Activated naive CD8-positive, alpha-beta T cell treated with anti-CD3 and anti-CD28 coated beads, Interleukin-2, amount 50 U/mL, for 24 hours (primary cell): ENCODE results near the gene IPPK.

ENCODE experiments used
- ATAC-seq: fragments of 150-1000 bp; cut with Tn5 transposase; one replicate; pipeline ENCODE4 v1.10.0; 2021
- DNase-seq: peaks from one replicate; pipeline ENCODE4 v3.0.0; 2021
- H3K27ac Mint-ChIP-seq: one replicate; pipeline ENCODE4 v1.8.0; 2021; ENCODE audit warnings: mild to moderate bottlenecking, mixed read lengths
- H3K27me3 Mint-ChIP-seq: one replicate; pipeline ENCODE4 v1.8.0; 2021; ENCODE audit warnings: mixed read lengths
- H3K36me3 Mint-ChIP-seq: one replicate; pipeline ENCODE4 v1.8.0; 2021; ENCODE audit warnings: low read depth, mixed read lengths
- H3K4me1 Mint-ChIP-seq: one replicate; pipeline ENCODE4 v1.8.0; 2021; ENCODE audit warnings: mixed read lengths
- H3K4me3 Mint-ChIP-seq: one replicate; pipeline ENCODE4 v1.8.0; 2021; ENCODE audit warnings: mild to moderate bottlenecking, moderate library complexity, mixed read lengths
- H3K9me3 Mint-ChIP-seq: one replicate; pipeline ENCODE4 v1.8.0; 2021; ENCODE audit warnings: mixed read lengths

The IPPK gene

DNA sequence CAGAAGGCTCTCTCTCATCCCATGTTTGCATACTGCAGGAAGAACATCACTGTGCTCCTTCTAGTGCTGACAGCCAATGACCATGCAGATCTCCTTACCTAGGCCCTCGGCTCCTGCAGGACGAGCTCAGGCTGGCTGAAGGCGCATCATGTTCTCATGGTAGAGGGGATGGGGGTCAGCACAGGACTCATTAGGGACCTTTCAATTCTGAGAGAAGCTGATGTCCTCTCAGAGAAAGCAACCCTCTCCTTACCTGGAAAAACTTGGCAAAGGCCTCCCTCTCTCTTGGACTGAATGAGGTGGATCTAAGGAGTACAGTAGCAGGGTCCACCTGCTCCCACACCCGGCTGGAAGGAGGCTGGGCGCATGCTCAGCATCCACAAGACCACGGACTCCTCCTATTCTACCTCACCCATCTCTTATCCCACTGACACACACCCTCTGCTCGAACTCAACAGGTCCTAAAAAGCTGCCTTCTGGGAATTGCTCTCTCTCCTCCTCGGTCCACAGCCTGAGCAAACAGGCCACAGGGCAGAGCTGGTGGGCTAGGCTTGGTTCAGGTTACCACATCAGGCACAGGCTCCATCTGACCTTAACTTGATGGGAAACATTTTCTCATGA is 2.9 kb downstream of the IPPK start:
- H3K9me3 Mint-ChIP-seq: no peaks in the 10 kb centered on the region
- DNase-seq: no peak
- H3K4me1 Mint-ChIP-seq: peaks cover 47% of the 10 kb centered on the region
- peak overlapping the region; percentile 33 for H3K4me3 Mint-ChIP-seq
- H3K36me3 Mint-ChIP-seq: peaks cover 9% of the 10 kb centered on the region
- H3K27me3 Mint-ChIP-seq: no peaks in the 10 kb centered on the region
- no peak for ATAC-seq
- H3K27ac Mint-ChIP-seq: no peak overlapping the region

DNA sequence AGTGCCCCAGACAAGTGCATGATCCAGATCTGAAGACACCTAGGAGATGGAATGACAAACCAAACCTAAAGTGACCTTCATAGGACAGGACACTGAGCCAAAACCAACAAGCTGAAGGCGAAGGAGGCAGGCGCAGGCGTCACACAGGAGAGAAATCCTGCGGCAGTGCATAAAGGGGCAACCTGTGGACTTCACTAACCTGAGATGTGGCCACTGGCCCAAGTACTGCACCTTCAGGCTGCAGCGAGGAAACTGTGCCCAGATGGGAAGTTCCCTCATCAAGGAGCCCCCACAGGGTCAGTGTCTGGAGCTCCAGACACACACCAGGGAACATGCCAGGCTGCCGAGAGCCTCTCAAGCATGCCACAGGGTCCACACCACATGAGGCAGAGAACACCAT is 3.7 kb downstream of the IPPK start:
- DNase-seq (no peak), ATAC-seq (no peak)
- H3K27ac Mint-ChIP-seq: peak overlapping the region; percentile 44
- peaks cover 52% of the 10 kb centered on the region for H3K4me1 Mint-ChIP-seq
- no peaks in the 10 kb centered on the region for H3K27me3 Mint-ChIP-seq
- H3K9me3 Mint-ChIP-seq: no peaks in the 10 kb centered on the region
- peaks cover 12% of the 10 kb centered on the region for H3K36me3 Mint-ChIP-seq
- H3K4me3 Mint-ChIP-seq: no peak overlapping the region

DNA sequence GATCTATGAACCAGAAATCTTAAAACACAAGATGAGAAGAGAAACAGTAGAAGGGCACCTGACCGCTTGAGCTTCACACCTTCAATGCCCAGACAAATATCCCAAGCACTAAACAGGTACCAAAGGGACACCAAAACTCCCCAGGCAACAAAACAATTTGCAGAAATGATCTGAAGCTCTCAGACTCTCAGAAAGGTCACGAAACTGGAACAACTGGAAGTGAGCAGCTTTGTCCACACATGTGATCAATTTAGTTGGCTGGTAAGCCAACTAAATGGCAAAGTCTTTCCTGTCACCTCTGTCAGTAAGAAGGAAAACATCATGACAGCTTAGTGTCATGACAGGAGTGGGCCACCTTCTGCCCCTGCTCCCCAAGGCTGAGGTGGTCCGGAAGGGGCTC is 4.1 kb downstream of the IPPK start:
- no peaks in the 10 kb centered on the region for H3K9me3 Mint-ChIP-seq
- no peak for ATAC-seq
- peaks cover 12% of the 10 kb centered on the region for H3K36me3 Mint-ChIP-seq
- H3K4me3 Mint-ChIP-seq: no peak overlapping the region
- peak overlapping the region; percentile 44 for H3K27ac Mint-ChIP-seq
- no peaks in the 10 kb centered on the region for H3K27me3 Mint-ChIP-seq
- no peak for DNase-seq
- H3K4me1 Mint-ChIP-seq: peaks cover 50% of the 10 kb centered on the region

DNA sequence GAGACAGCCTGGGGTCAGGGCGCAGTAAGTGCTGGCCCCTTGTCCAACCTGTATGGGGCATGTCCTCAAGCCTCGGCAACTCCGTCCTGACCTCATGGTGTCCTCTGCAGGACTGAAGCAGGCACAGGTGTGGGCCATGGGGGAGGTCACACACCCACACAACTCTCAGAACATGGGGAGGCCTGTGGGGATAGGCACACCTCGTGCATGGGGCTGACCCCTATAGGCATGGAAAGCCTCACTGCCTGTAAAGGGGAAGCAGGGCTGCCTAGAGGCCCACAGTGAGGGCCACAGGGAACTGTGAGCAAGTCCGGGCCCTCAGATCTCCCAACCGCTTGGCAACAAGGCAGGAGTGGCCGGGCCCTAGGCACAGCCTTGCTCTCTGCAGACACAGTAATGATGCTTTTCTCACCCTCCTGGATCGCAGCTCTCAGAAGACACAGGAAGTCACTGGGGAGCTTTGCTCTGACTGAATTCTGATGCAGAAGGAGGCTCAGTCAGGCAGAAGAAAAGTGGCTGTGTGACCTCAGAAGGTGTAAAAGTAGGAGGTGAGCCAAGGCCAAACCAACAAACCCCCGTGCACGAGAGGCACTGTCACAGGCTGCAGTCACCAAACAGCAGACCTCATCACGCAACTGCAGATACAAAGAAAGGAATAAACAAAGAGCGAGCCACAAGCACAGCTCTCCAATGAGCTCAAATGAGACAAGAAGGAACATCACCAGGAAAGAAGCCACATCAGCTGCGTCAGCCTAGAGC is 5.4 kb downstream of the IPPK start:
- peaks cover 12% of the 10 kb centered on the region for H3K36me3 Mint-ChIP-seq
- H3K4me1 Mint-ChIP-seq: peaks cover 48% of the 10 kb centered on the region
- ATAC-seq (peak; percentile 41), DNase-seq (peak; percentile 16)
- peak overlapping the region; percentile 37 for H3K4me3 Mint-ChIP-seq
- H3K27ac Mint-ChIP-seq: peak overlapping the region; percentile 11
- H3K27me3 Mint-ChIP-seq: no peaks in the 10 kb centered on the region
- no peaks in the 10 kb centered on the region for H3K9me3 Mint-ChIP-seq

DNA sequence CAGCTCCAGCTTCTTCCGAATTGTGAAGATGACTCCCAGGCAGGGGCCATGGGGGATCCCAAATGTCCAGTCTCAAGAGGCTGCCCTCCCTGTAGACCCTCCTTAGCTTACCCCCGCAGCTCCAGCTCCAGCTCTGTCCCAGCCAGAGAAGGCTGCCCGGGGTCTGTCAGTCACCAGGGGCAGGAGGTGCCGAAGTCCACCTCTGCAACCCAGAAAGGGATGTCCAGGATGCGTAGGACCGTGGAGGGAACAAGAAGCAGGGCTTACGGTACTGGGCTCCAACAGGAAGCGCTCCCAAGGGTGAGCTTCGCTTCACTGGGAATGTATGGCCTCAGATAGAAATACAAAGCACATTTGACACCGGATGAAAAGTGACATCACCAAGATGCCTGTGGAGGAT is 6.0 kb downstream of the IPPK start:
- ATAC-seq (no peak), DNase-seq (no peak)
- no peaks in the 10 kb centered on the region for H3K9me3 Mint-ChIP-seq
- H3K36me3 Mint-ChIP-seq: peaks cover 12% of the 10 kb centered on the region
- peaks cover 46% of the 10 kb centered on the region for H3K4me1 Mint-ChIP-seq
- H3K27me3 Mint-ChIP-seq: no peaks in the 10 kb centered on the region
- no peak overlapping the region for H3K27ac Mint-ChIP-seq
- no peak overlapping the region for H3K4me3 Mint-ChIP-seq

DNA sequence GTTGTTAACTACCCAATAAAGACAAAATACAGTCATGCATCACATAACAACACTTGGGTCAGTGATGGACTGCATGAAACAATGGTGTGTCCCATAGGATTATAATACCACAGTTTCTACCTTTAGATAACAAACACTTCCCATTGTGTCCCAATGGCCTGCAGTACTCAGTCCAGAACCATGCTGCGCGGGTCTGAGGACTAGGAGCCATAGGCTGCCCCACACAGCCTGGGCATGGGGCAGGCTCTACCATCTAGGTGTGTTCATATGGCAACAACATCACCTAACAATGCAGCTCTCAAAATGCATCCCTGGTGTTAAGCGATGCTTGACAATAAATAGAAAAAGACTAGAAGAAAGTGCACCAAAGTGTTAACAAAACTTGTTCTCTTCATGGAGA is 6.8 kb downstream of the IPPK start:
- Mint-ChIP-seq H3K9me3 (no peaks in the 10 kb centered on the region), H3K36me3 (peaks cover 16% of the 10 kb centered on the region), H3K27ac (no peak overlapping the region), H3K4me1 (peaks cover 40% of the 10 kb centered on the region), H3K4me3 (no peak overlapping the region), H3K27me3 (no peaks in the 10 kb centered on the region)
- no peak for ATAC-seq
- no peak for DNase-seq

DNA sequence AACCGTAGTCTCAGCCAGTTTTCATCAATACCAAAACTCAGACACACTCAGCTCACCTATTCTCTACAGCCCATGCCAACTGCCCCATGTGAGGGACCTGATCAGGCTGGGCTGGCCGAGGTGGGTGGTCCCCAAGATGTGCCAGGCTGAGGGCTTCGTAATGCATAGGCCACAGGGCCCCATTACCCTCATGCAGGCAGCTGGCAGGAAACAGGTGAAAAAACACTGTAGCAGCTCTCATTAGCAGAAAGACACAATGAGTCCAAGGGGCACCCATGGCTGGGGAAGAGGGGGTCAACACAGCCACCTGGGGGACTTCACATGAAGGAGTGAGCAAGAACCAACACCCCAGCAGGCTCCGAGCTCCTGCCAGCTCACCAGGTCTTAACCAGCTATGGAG is 8.2 kb downstream of the IPPK start:
- Mint-ChIP-seq H3K9me3 (no peaks in the 10 kb centered on the region), H3K27ac (no peak overlapping the region), H3K4me3 (no peak overlapping the region), H3K4me1 (peaks cover 30% of the 10 kb centered on the region), H3K36me3 (peaks cover 13% of the 10 kb centered on the region), H3K27me3 (no peaks in the 10 kb centered on the region)
- DNase-seq (no peak), ATAC-seq (no peak)

DNA sequence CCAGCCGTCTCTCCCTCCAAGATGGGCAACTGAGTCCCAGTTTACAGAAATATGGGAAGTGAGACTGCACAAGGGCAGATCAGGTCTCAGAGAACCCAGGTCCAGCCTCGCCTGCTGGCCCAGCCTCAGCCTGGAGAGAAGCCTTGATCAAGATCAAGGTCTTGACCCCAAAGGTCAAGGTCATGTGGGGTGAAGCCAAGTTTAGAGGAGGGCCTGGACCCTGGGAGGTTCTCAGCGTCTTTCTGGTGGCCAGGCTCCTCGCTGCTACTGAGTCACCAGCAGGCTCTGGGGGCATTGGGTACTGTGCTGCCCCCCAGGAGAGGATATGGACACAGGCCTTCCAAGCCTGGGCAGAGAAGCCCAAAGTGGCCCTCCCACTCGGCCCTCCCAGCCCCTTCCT is 8.8 kb downstream of the IPPK start:
- ATAC-seq: no peak
- no peak overlapping the region for H3K4me3 Mint-ChIP-seq
- H3K27ac Mint-ChIP-seq: no peak overlapping the region
- H3K36me3 Mint-ChIP-seq: peaks cover 16% of the 10 kb centered on the region
- H3K27me3 Mint-ChIP-seq: no peaks in the 10 kb centered on the region
- H3K4me1 Mint-ChIP-seq: peaks cover 28% of the 10 kb centered on the region
- DNase-seq: no peak
- no peaks in the 10 kb centered on the region for H3K9me3 Mint-ChIP-seq

DNA sequence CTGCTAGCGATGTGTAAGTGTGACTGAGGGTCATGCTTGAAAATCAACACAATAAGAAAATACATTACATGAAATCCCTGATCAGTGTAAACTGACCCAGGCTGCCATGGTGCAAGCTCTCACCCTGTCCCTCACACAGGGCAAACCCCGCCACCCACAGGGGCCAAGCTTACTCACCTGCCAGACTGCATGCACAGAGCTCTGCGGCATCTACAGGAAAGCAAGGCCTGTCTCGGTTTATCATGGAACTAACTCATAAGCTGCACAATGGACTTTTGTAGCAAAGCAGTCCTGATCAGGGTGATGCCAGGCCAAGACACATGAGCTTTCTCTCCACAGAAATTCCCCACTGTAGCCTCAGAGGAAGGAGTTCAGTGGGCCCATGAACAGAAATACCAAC is 9.7 kb downstream of the IPPK start:
- Mint-ChIP-seq H3K27me3 (no peaks in the 10 kb centered on the region), H3K4me3 (no peak overlapping the region), H3K27ac (no peak overlapping the region), H3K4me1 (peaks cover 23% of the 10 kb centered on the region), H3K9me3 (no peaks in the 10 kb centered on the region), H3K36me3 (peaks cover 22% of the 10 kb centered on the region)
- DNase-seq: no peak
- ATAC-seq: no peak

DNA sequence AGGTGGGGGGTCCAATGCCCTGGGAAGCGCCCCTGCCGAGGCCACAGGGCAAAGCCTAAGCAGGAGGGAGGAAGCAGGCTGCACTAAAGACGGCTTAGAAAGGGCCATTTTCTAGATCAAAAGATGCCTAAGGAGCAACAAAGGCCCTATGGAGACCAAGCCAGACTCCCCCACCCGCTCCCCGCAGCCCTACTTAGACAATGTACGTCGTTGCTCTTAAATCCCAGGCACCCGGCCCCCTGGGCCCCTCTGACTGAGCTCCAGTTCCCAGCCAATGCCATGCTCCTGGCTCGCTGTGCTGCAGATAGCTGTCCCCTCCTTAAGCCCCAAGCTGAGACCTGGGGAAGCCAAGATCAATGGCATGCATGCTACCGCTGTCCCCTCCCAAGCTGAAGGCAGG is 10.3 kb downstream of the IPPK start:
- Mint-ChIP-seq H3K4me3 (no peak overlapping the region), H3K36me3 (peaks cover 18% of the 10 kb centered on the region), H3K9me3 (no peaks in the 10 kb centered on the region), H3K4me1 (peaks cover 17% of the 10 kb centered on the region), H3K27me3 (no peaks in the 10 kb centered on the region), H3K27ac (no peak overlapping the region)
- no peak for ATAC-seq
- no peak for DNase-seq

DNA sequence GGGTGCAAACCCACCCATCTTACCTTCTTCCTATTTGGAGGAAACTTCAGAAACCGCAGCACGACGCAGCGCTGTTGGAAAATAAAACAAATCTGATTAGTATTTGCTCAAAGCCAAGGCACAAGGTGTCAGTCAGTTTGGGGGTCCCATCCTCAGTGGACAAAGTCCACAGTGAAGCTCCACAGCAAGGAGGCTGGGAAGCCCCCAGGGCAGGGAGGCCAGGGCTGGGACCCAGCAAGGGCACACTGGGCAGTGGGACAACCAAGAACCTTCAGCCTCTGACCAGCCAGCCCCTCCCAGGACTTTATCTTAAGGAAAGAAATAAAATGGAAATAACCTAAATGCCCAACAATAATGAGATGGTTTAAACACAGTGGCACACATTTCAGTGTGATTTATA is 11.3 kb downstream of the IPPK start:
- Mint-ChIP-seq H3K27ac (no peak overlapping the region), H3K9me3 (no peaks in the 10 kb centered on the region), H3K36me3 (peaks cover 18% of the 10 kb centered on the region), H3K4me1 (peaks cover 10% of the 10 kb centered on the region), H3K27me3 (no peaks in the 10 kb centered on the region), H3K4me3 (no peak overlapping the region)
- ATAC-seq (no peak), DNase-seq (no peak)

DNA sequence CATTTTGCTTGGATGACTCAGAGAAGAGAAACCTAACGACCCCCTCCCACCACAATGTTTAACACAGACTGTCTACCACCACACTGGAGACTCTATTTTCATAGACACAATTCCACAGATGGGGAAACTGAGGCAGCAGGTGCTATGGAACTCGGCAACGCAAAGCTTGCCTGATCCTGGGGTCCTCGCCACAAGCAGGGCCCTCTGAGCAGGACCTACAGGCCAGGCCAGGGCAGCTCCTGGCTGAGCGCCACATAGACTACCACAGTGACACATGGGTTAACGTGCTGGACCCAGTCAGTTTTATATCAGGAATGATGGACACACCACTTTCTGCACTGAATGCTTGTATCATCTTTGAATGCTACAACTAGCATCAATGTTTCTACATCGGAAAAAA is 11.8 kb downstream of the IPPK start:
- H3K27ac Mint-ChIP-seq: no peak overlapping the region
- H3K27me3 Mint-ChIP-seq: no peaks in the 10 kb centered on the region
- no peak overlapping the region for H3K4me3 Mint-ChIP-seq
- H3K9me3 Mint-ChIP-seq: no peaks in the 10 kb centered on the region
- H3K36me3 Mint-ChIP-seq: peaks cover 18% of the 10 kb centered on the region
- DNase-seq (no peak), ATAC-seq (no peak)
- H3K4me1 Mint-ChIP-seq: peaks cover 8% of the 10 kb centered on the region

DNA sequence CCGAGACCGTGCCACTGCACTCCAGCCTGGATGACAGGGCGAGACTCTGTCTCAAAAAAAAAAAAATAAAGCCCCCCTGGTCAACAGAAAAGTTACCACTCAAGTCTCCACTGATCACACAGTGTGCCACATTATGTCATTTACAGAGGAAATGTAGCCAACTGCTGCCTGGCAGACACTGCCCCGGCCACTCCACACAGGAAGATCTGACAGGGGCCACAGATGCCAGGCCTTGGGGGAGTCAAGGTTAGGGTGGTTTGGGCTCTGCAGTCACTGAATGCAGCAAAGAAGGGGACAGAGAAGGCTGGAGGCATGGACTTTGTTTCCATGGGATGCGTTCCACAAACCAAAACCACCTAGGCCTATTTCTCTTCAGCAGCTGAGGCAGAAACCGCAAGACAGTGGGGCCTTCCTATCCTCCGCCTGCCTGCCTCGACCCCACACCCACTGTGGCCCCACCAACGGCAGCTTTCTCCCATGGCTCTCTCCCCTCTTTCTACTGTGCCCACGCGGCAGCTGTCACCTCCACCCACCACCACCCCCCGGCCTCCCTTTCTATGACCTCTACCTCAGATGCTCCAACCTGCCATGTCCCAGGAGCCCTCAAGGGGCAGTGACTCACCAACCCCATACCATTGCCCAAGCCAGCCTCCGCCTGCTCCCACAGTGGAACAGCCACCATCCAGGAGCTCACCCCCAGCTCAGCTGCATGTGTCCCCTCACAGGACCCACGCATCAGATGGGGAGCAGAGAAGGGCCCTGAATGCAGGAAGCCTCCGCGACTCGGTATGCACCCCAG is 12.4 kb downstream of the IPPK start:
- peaks cover 19% of the 10 kb centered on the region for H3K36me3 Mint-ChIP-seq
- no peak overlapping the region for H3K27ac Mint-ChIP-seq
- peak; percentile 60 for ATAC-seq

DNA sequence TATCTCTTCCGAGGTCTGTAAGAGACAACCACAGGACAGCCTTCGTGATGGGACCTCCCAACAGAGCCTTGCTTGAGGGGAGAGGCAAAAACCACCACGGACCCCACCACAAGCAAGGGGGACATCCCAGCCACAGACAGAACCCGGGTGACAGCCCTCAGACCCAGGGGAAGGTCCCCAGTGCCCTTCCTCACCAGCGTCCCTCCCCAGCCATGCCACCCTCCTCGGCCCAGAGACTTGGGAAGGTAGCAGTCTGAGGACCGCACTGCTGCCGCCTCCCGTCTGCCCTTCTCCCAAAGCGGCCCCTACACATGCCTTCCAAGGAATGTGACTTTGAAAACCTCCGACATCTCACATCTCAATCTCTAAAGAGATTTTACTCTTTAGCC is 13.4 kb downstream of the IPPK start:
- Mint-ChIP-seq H3K27me3 (no peaks in the 10 kb centered on the region), H3K27ac (no peak overlapping the region), H3K36me3 (peaks cover 16% of the 10 kb centered on the region), H3K4me3 (no peak overlapping the region), H3K4me1 (peaks cover 5% of the 10 kb centered on the region), H3K9me3 (no peaks in the 10 kb centered on the region)
- DNase-seq (no peak), ATAC-seq (no peak)

More for the DNA sequence above, 12.4 kb downstream of the IPPK start:
- Mint-ChIP-seq H3K4me1 (peaks cover 8% of the 10 kb centered on the region), H3K27me3 (no peaks in the 10 kb centered on the region), H3K9me3 (no peaks in the 10 kb centered on the region), H3K4me3 (no peak overlapping the region)
- DNase-seq: no peak
